Stimulated activated naive CD8-positive, alpha-beta T cell treated with anti-CD3 and anti-CD28 coated beads, Interleukin-15, Interleukin-2, amounts not matched to agents 100 ng/mL and 50 ng/mL, for 24 hours (primary cell): ENCODE results near the gene PTPRM.

Experiments used
- H3K27ac Mint-ChIP-seq: one replicate; pipeline ENCODE4 v1.8.0; 2021; ENCODE audit warnings: mild to moderate bottlenecking, mixed read lengths
- H3K27me3 Mint-ChIP-seq: one replicate; pipeline ENCODE4 v1.8.0; 2021; ENCODE audit warnings: mixed read lengths
- H3K36me3 Mint-ChIP-seq: one replicate; pipeline ENCODE4 v1.8.0; 2021; ENCODE audit warnings: low read depth, mixed read lengths
- H3K4me1 Mint-ChIP-seq: one replicate; pipeline ENCODE4 v1.8.0; 2021; ENCODE audit warnings: low read depth, mixed read lengths
- H3K4me3 Mint-ChIP-seq: one replicate; pipeline ENCODE4 v1.8.0; 2021; ENCODE audit warnings: mild to moderate bottlenecking, mixed read lengths
- H3K9me3 Mint-ChIP-seq: one replicate; pipeline ENCODE4 v1.8.0; 2021; ENCODE audit warnings: mixed read lengths

The PTPRM gene

GRCh38 chr18:8006979-8007378, 439.9 kb downstream of the PTPRM start:
- Mint-ChIP-seq H3K4me1 (no peaks in the 10 kb centered on the region), H3K36me3 (no peaks in the 10 kb centered on the region), H3K27me3 (no peaks in the 10 kb centered on the region), H3K9me3 (no peaks in the 10 kb centered on the region), H3K27ac (no peak overlapping the region), H3K4me3 (no peak overlapping the region)

DNA sequence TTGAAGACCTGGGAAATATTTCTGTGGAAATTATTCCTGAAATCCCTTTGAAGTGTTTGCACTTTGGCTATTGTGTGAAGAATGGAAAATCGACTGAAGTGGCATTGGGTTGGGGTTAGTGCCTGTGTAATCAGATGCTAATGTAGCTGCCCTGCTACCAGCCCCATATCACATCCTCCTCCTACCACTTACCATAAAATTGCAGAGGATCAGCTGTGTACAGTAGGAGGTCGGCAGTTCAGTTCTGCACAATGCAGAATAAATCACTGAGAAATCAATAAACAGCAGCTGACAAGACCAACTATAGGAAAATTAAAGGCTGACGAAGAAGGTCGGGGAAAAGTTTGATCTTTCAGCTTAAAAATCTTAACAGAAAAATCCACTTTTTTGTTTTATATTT, 440.9 kb downstream of the PTPRM start:
- no peak overlapping the region for H3K27ac Mint-ChIP-seq
- no peaks in the 10 kb centered on the region for H3K36me3 Mint-ChIP-seq
- no peak overlapping the region for H3K4me3 Mint-ChIP-seq
- no peaks in the 10 kb centered on the region for H3K27me3 Mint-ChIP-seq
- H3K9me3 Mint-ChIP-seq: no peaks in the 10 kb centered on the region
- no peaks in the 10 kb centered on the region for H3K4me1 Mint-ChIP-seq

- Mint-ChIP-seq H3K4me1 (no peaks in the 10 kb centered on the region), H3K36me3 (no peaks in the 10 kb centered on the region), H3K4me3 (no peak overlapping the region), H3K27me3 (no peaks in the 10 kb centered on the region), H3K9me3 (no peaks in the 10 kb centered on the region), H3K27ac (no peak overlapping the region)
Observed at GRCh38 chr18:8011361-8011760, 444.2 kb downstream of the PTPRM start.

- H3K36me3 Mint-ChIP-seq: no peaks in the 10 kb centered on the region
- no peaks in the 10 kb centered on the region for H3K27me3 Mint-ChIP-seq
- H3K27ac Mint-ChIP-seq: no peak overlapping the region
- H3K4me1 Mint-ChIP-seq: no peaks in the 10 kb centered on the region
- no peaks in the 10 kb centered on the region for H3K9me3 Mint-ChIP-seq
- H3K4me3 Mint-ChIP-seq: no peak overlapping the region
Observed at GRCh38 chr18:8011906-8012305, 444.8 kb downstream of the PTPRM start.

- H3K27me3 Mint-ChIP-seq: no peaks in the 10 kb centered on the region
- no peaks in the 10 kb centered on the region for H3K4me1 Mint-ChIP-seq
- H3K4me3 Mint-ChIP-seq: no peak overlapping the region
Observed at GRCh38 chr18:8018701-8019331, 451.7 kb downstream of the PTPRM start.

DNA sequence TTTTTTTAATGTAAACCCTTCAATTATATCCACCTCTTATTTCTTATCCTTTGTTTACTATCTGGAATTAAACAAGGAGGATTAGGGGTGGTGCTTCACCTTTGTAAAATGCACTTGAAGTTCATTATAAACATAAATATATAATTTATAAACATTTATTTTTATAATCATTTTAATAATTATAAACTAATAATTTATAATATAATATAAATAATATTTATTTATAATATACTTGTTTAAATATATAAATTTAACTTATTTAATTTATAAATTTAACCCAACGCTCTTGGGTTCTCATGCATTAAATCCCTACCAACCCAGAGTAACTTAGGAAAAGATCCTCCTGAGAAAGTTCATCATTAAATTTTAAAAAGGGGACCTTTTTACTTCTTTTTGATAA, 452.5 kb downstream of the PTPRM start:
- Mint-ChIP-seq H3K27ac (no peak overlapping the region), H3K4me3 (no peak overlapping the region), H3K9me3 (peaks cover 5% of the 10 kb centered on the region), H3K36me3 (no peaks in the 10 kb centered on the region), H3K27me3 (no peaks in the 10 kb centered on the region), H3K4me1 (no peaks in the 10 kb centered on the region)

More at GRCh38 chr18:8018701-8019331, 451.7 kb downstream of the PTPRM start:
- no peaks in the 10 kb centered on the region for H3K36me3 Mint-ChIP-seq
- H3K27ac Mint-ChIP-seq: no peak overlapping the region
- peaks cover 5% of the 10 kb centered on the region for H3K9me3 Mint-ChIP-seq

GRCh38 chr18:8020132-8020846, 453.2 kb downstream of the PTPRM start:
- H3K4me1 Mint-ChIP-seq: no peaks in the 10 kb centered on the region
- no peaks in the 10 kb centered on the region for H3K27me3 Mint-ChIP-seq
- peaks cover 5% of the 10 kb centered on the region for H3K9me3 Mint-ChIP-seq
- H3K36me3 Mint-ChIP-seq: no peaks in the 10 kb centered on the region
- no peak overlapping the region for H3K27ac Mint-ChIP-seq
- no peak overlapping the region for H3K4me3 Mint-ChIP-seq

DNA sequence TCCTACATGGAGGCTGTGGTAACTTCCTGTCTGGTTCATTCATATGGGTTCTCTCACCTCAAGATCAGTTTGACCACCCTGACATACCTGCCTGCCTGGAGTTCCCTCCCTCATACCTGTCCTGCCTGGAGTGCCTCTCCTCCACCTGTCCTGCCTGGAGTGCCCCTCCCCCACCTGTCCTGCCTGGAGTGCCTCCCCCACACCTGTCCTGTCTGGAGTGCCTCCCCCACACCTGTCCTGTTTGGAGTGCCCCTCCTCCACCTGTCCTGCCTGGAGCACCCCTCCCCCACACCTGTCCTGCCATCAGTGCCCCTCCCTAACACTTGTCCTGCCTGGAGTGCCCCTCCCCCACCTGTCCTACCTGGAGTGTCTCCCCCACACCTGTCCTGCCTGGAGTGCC, 461.9 kb downstream of the PTPRM start:
- H3K4me3 Mint-ChIP-seq: no peak overlapping the region
- H3K4me1 Mint-ChIP-seq: no peaks in the 10 kb centered on the region
- H3K36me3 Mint-ChIP-seq: no peaks in the 10 kb centered on the region
- H3K27ac Mint-ChIP-seq: no peak overlapping the region
- H3K9me3 Mint-ChIP-seq: peaks cover 7% of the 10 kb centered on the region
- H3K27me3 Mint-ChIP-seq: no peaks in the 10 kb centered on the region

DNA sequence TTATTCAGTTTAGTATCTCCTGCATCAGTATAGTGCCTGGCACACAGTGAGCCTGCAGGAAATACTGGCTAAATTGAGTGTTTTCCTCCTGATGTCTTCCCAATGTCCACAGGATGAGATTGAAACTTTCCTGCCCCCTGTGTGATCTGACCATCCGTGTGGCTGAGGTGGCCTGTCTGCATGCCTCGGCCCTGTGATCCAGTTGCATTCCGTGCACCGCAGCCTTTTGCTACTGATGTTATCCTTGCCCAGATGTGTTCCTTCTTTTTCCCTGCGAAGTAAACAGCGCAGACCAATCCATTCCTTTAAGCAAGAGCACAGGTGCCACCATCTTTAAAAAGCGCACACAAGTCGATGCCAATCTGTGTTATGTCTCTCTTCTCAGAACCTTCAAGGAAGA, 462.6 kb downstream of the PTPRM start:
- H3K4me3 Mint-ChIP-seq: no peak overlapping the region
- H3K27me3 Mint-ChIP-seq: no peaks in the 10 kb centered on the region
- H3K27ac Mint-ChIP-seq: no peak overlapping the region
- H3K36me3 Mint-ChIP-seq: no peaks in the 10 kb centered on the region
- peaks cover 7% of the 10 kb centered on the region for H3K9me3 Mint-ChIP-seq
- H3K4me1 Mint-ChIP-seq: no peaks in the 10 kb centered on the region

DNA sequence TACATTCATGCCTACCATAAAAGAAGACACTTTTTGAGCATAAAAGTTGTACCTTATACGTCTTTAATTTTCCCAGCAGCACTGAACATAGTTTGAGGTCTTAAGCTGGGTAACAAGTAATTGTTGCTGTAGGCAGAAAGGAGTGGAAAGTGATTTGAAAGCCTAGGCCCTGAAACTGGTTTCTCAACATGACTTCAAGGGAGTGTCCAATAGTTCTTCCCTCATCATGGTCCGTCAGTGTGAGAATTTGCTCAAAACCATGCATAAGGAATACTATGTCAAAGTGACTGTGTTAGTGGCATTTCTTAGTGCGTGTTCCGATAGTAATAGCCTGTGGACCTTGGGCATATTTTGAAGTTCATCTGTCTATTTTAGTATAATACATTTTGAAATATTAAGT, 463.1 kb downstream of the PTPRM start:
- Mint-ChIP-seq H3K27me3 (no peaks in the 10 kb centered on the region), H3K4me3 (no peak overlapping the region)

DNA sequence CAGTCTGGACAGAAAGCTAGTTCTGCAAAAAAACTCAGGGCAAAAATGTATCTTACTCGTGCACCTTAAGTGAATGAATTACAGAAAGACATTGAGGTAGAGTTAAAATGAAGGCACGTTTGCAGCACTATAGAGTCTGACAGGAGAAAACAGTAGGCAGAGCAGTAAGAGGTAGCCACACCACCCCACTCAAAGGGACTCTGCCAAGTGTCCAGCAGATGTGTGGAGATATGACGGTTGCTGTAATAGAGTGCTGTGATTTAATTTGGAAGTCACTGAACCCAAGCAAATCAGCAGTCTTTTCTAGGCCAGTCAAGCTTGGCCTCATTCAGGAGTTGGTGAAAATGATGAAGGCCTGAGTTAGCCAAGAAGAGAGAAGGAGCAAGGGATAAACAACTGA, 464.4 kb downstream of the PTPRM start:
- peaks cover 7% of the 10 kb centered on the region for H3K9me3 Mint-ChIP-seq
- H3K36me3 Mint-ChIP-seq: no peaks in the 10 kb centered on the region
- H3K4me1 Mint-ChIP-seq: no peaks in the 10 kb centered on the region
- H3K27me3 Mint-ChIP-seq: no peaks in the 10 kb centered on the region
- no peak overlapping the region for H3K27ac Mint-ChIP-seq
- H3K4me3 Mint-ChIP-seq: no peak overlapping the region

More for the DNA sequence above, 463.1 kb downstream of the PTPRM start:
- H3K4me1 Mint-ChIP-seq: no peaks in the 10 kb centered on the region
- H3K27ac Mint-ChIP-seq: no peak overlapping the region
- H3K36me3 Mint-ChIP-seq: no peaks in the 10 kb centered on the region
- peaks cover 7% of the 10 kb centered on the region for H3K9me3 Mint-ChIP-seq

DNA sequence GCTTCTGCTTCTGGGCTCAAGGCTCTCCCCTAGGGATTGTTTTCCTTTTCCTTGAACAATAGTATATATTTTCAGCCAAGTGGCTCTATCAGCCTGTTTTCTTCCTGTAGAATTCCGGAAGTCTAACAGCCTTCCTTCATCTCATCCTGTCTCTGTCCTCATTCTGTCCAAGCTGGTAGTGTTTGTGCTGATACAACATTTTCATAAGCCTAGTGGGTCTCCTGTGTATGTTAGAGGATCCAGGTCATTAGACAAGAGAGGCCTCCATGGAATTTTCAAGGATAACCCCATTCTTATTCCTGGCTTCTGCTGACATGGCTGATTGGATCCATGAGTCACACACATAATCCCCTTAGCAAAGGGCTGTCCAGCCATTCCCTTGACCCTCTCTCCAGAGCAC, 467.6 kb downstream of the PTPRM start:
- Mint-ChIP-seq H3K36me3 (no peaks in the 10 kb centered on the region), H3K4me1 (no peaks in the 10 kb centered on the region), H3K9me3 (peaks cover 2% of the 10 kb centered on the region), H3K27me3 (no peaks in the 10 kb centered on the region), H3K4me3 (no peak overlapping the region), H3K27ac (no peak overlapping the region)

DNA sequence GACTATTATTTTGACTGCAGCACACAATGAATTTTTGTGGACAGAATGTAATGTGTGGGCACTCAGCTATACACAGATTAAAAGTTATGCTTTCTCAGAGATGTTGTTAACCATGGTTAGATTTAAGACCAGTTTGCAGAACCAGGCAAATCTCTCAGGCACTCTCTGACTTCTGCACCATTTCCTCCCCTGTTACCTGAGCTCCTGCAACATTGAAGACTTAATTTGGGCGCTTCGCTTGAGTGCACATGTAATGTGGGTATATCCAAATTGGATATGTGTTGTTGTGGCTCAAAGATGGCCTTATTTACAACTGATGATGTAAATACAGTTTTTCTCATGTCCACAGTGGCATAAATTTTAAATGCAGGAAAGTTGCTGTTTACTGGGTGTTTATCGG, 469.4 kb downstream of the PTPRM start:
- H3K27me3 Mint-ChIP-seq: no peaks in the 10 kb centered on the region
- no peaks in the 10 kb centered on the region for H3K9me3 Mint-ChIP-seq
- no peaks in the 10 kb centered on the region for H3K4me1 Mint-ChIP-seq
- H3K27ac Mint-ChIP-seq: no peak overlapping the region
- no peak overlapping the region for H3K4me3 Mint-ChIP-seq
- no peaks in the 10 kb centered on the region for H3K36me3 Mint-ChIP-seq

DNA sequence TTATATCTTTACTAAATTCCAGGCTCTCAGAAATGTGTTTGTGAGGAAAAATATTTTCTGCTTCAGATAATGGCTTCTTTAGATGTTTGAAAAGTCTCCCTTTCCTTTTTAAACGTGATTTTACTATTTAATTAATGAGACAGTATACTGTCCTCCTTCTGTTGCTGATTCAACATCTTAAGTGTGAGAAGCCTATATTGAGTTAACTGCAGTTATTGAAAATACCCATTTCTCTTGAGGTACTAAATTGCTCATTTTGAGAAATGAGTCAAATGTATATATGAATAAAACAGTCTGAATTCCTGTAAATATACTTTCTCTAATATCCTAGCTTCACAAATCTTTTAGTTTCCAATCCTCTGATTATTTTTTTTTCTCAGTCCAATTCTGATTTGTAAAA, 470.2 kb downstream of the PTPRM start:
- no peaks in the 10 kb centered on the region for H3K36me3 Mint-ChIP-seq
- H3K27ac Mint-ChIP-seq: no peak overlapping the region
- H3K27me3 Mint-ChIP-seq: no peaks in the 10 kb centered on the region
- no peaks in the 10 kb centered on the region for H3K4me1 Mint-ChIP-seq
- H3K4me3 Mint-ChIP-seq: no peak overlapping the region
- no peaks in the 10 kb centered on the region for H3K9me3 Mint-ChIP-seq

- H3K9me3 Mint-ChIP-seq: no peaks in the 10 kb centered on the region
- H3K27ac Mint-ChIP-seq: no peak overlapping the region
- no peak overlapping the region for H3K4me3 Mint-ChIP-seq
- H3K27me3 Mint-ChIP-seq: no peaks in the 10 kb centered on the region
- H3K36me3 Mint-ChIP-seq: no peaks in the 10 kb centered on the region
- H3K4me1 Mint-ChIP-seq: no peaks in the 10 kb centered on the region
Observed at GRCh38 chr18:8040021-8040420, 472.9 kb downstream of the PTPRM start.
